Measurements from ENCODE around the gene PLCB1.
A peak's percentile ranks its signal among the peaks of the same experiment; 100 is the strongest.
"Not testable (repeated sequence)": the region's sequence is repeated elsewhere in the genome, so short reads cannot be mapped to it uniquely, and the experiment has no call there.

Gene PLCB1

DNA sequence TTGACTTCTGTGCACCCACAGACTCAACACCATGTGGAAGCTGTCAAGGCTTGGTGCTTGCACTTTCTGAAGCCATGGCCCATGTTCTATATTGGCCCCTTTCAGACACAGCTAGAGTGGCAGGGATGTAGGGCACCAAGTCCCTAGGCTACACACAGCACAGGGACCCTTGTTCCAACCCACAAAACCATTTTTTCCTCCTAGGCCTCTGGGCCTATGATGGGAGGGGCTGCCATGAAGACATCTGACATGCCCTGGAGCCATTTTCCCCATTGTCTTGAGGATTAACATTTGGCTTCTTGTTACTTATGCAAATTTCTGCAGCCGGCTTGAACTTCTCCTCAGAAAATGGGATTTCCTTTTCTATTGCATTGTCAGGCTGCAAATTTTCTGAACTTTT, 27.2 kb downstream of the PLCB1 start:
- not testable (repeated sequence) for H3K79me2 ChIP-seq (ENCODE audit: control insufficient read depth, insufficient read depth, low read length, poor library complexity); H3K27me3 ChIP-seq (ENCODE audit: insufficient read depth, low read length); H3K27ac ChIP-seq (ENCODE audit: low read depth, low read length); H3K4me2 ChIP-seq (ENCODE audit: low read length); DNase-seq; H4K8ac ChIP-seq (ENCODE audit: low read depth, low read length); H3K36me3 ChIP-seq (ENCODE audit: control insufficient read depth in 1 of 2, insufficient read depth in 2 of 2, low read length in 2 of 2); H3K4ac ChIP-seq (ENCODE audit: low read depth, low read length); H3K4me1 ChIP-seq (ENCODE audit: control insufficient read depth in 1 of 2, insufficient read depth in 2 of 2, low read length in 2 of 2); H4K12ac ChIP-seq (ENCODE audit: low read depth, low read length); H3K9ac ChIP-seq (ENCODE audit: low read length); H3K18ac ChIP-seq (ENCODE audit: low read length); H3K23ac ChIP-seq (ENCODE audit: low read length); H3K4me3 ChIP-seq (ENCODE audit: low read depth, low read length); H2BK12ac ChIP-seq (ENCODE audit: low read length); H2AK5ac ChIP-seq (ENCODE audit: low read length); H4K91ac ChIP-seq (ENCODE audit: low read depth, low read length); H2BK120ac ChIP-seq (ENCODE audit: insufficient read depth, low read length, poor library complexity); H3K79me1 ChIP-seq (ENCODE audit: low read length); H2AFZ ChIP-seq (ENCODE audit: insufficient read depth, low read length, poor library complexity); H2BK5ac ChIP-seq (ENCODE audit: low read depth, low read length, poor library complexity); H3K14ac ChIP-seq (ENCODE audit: low read length); H3K9me3 ChIP-seq (ENCODE audit: insufficient read depth, low read depth, low read length)
- no CpG with 5 or more reads among the region's 1 CpG for WGBS (ENCODE audit: extremely low coverage, insufficient coverage, insufficient read length)

DNA sequence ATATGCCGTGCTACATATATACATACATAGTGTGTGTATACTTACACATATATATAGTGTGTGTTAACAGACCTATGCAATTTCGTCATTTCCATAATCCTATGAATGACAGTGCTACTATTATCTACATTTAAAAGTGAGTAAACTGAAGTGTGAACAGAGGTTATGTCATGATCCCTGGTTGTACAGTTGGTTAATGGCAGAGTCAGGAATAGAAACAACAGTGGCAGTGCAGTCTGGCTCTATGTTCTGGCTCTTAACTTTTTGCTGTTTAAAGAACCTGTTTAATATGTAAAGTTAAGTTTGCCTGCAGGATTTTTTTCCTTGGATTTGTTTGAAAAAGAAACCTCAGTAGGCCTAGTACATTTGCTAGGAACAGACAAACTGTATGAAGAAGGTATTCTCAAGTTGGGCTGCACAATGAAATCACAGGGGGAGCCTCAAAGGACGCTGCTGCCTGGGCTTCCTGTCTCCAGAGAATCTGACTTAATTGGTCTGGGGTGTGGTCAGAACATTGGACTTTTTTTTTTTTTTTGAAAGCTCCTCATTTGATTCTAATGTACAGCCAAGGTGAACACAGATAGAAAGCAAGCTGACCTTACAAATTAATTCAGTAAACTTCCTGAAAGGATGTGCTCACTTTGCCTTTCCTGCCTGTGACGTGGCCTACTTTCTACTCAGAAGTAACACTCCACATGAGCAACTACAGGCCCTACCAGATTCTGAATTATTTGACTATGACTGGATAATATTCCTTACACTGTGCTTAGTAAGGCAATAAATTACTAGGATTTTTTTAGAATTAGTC, 29.4 kb downstream of the PLCB1 start:
- H4K91ac ChIP-seq (ENCODE audit: low read depth, low read length) = no peak overlapping the region
- H3K4me1 ChIP-seq (ENCODE audit: control insufficient read depth in 1 of 2, insufficient read depth in 2 of 2, low read length in 2 of 2) = no peaks in the 10 kb centered on the region
- no peaks in the 10 kb centered on the region for H3K79me2 ChIP-seq (ENCODE audit: control insufficient read depth, insufficient read depth, low read length, poor library complexity)
- no peaks in the 10 kb centered on the region for H3K27me3 ChIP-seq (ENCODE audit: insufficient read depth, low read length)
- peak; percentile 15 to 55 for DNase-seq
- H3K79me1 ChIP-seq (ENCODE audit: low read length) = no peaks in the 10 kb centered on the region
- no peak overlapping the region for H3K4me3 ChIP-seq (ENCODE audit: low read depth, low read length)
- no peak overlapping the region for H3K4ac ChIP-seq (ENCODE audit: low read depth, low read length)
- no peak overlapping the region for H2BK120ac ChIP-seq (ENCODE audit: insufficient read depth, low read length, poor library complexity)
- no peak overlapping the region for H2AK5ac ChIP-seq (ENCODE audit: low read length)
- no peak overlapping the region for H3K23ac ChIP-seq (ENCODE audit: low read length)
- H4K8ac ChIP-seq (ENCODE audit: low read depth, low read length) = no peak overlapping the region
- no peak overlapping the region for H2AFZ ChIP-seq (ENCODE audit: insufficient read depth, low read length, poor library complexity)
- H3K27ac ChIP-seq (ENCODE audit: low read depth, low read length) = no peak overlapping the region
- WGBS (ENCODE audit: extremely low coverage, insufficient coverage, insufficient read length) = no CpG with 5 or more reads among the region's 4 CpGs
- no peak overlapping the region for H3K9ac ChIP-seq (ENCODE audit: low read length)
- H3K4me2 ChIP-seq (ENCODE audit: low read length) = no peak overlapping the region
- no peak overlapping the region for H2BK12ac ChIP-seq (ENCODE audit: low read length)
- peaks cover 3% of the 10 kb centered on the region for H3K9me3 ChIP-seq (ENCODE audit: insufficient read depth, low read depth, low read length)
- H3K36me3 ChIP-seq (ENCODE audit: control insufficient read depth in 1 of 2, insufficient read depth in 2 of 2, low read length in 2 of 2) = peaks cover 0 to 2% of the 10 kb centered on the region in 2 experiments
- no peak overlapping the region for H4K12ac ChIP-seq (ENCODE audit: low read depth, low read length)
- no peak overlapping the region for H3K14ac ChIP-seq (ENCODE audit: low read length)
- no peak overlapping the region for H3K18ac ChIP-seq (ENCODE audit: low read length)
- H2BK5ac ChIP-seq (ENCODE audit: low read depth, low read length, poor library complexity) = no peak overlapping the region

- H3K4me2 ChIP-seq (ENCODE audit: low read length) = no peak overlapping the region
- no peak overlapping the region for H3K14ac ChIP-seq (ENCODE audit: low read length)
- no CpG with 5 or more reads among the region's 2 CpGs for WGBS (ENCODE audit: extremely low coverage, insufficient coverage, insufficient read length)
- DNase-seq = no peak
- no peak overlapping the region for H2AK5ac ChIP-seq (ENCODE audit: low read length)
- H2BK120ac ChIP-seq (ENCODE audit: insufficient read depth, low read length, poor library complexity) = no peak overlapping the region
- H3K9ac ChIP-seq (ENCODE audit: low read length) = no peak overlapping the region
- H3K27me3 ChIP-seq (ENCODE audit: insufficient read depth, low read length) = no peaks in the 10 kb centered on the region
- H4K8ac ChIP-seq (ENCODE audit: low read depth, low read length) = no peak overlapping the region
- H3K4me3 ChIP-seq (ENCODE audit: low read depth, low read length) = no peak overlapping the region
- H2BK5ac ChIP-seq (ENCODE audit: low read depth, low read length, poor library complexity) = no peak overlapping the region
- H4K12ac ChIP-seq (ENCODE audit: low read depth, low read length) = no peak overlapping the region
- no peak overlapping the region for H3K4ac ChIP-seq (ENCODE audit: low read depth, low read length)
- H3K79me1 ChIP-seq (ENCODE audit: low read length) = no peaks in the 10 kb centered on the region
- H3K79me2 ChIP-seq (ENCODE audit: control insufficient read depth, insufficient read depth, low read length, poor library complexity) = no peaks in the 10 kb centered on the region
- H2BK12ac ChIP-seq (ENCODE audit: low read length) = no peak overlapping the region
- H3K18ac ChIP-seq (ENCODE audit: low read length) = no peak overlapping the region
- H3K36me3 ChIP-seq (ENCODE audit: control insufficient read depth in 1 of 2, insufficient read depth in 2 of 2, low read length in 2 of 2) = peaks cover 0 to 2% of the 10 kb centered on the region in 2 experiments
- H4K91ac ChIP-seq (ENCODE audit: low read depth, low read length) = no peak overlapping the region
- peaks cover 3% of the 10 kb centered on the region for H3K9me3 ChIP-seq (ENCODE audit: insufficient read depth, low read depth, low read length)
- no peak overlapping the region for H2AFZ ChIP-seq (ENCODE audit: insufficient read depth, low read length, poor library complexity)
- H3K27ac ChIP-seq (ENCODE audit: low read depth, low read length) = no peak overlapping the region
- H3K23ac ChIP-seq (ENCODE audit: low read length) = no peak overlapping the region
- no peaks in the 10 kb centered on the region for H3K4me1 ChIP-seq (ENCODE audit: control insufficient read depth in 1 of 2, insufficient read depth in 2 of 2, low read length in 2 of 2)
Observed at GRCh38 chr20:8162610-8163009, 30.5 kb downstream of the PLCB1 start.

GRCh38 chr20:8163543-8163942, 31.5 kb downstream of the PLCB1 start:
- no peaks in the 10 kb centered on the region for H3K79me2 ChIP-seq (ENCODE audit: control insufficient read depth, insufficient read depth, low read length, poor library complexity)
- peaks cover 3% of the 10 kb centered on the region for H3K9me3 ChIP-seq (ENCODE audit: insufficient read depth, low read depth, low read length)
- H4K91ac ChIP-seq (ENCODE audit: low read depth, low read length) = no peak overlapping the region
- no peak overlapping the region for H2BK5ac ChIP-seq (ENCODE audit: low read depth, low read length, poor library complexity)
- H3K4me2 ChIP-seq (ENCODE audit: low read length) = no peak overlapping the region
- H3K4me1 ChIP-seq (ENCODE audit: control insufficient read depth in 1 of 2, insufficient read depth in 2 of 2, low read length in 2 of 2) = no peaks in the 10 kb centered on the region
- no peak overlapping the region for H3K14ac ChIP-seq (ENCODE audit: low read length)
- no peak overlapping the region for H4K8ac ChIP-seq (ENCODE audit: low read depth, low read length)
- no peak overlapping the region for H3K9ac ChIP-seq (ENCODE audit: low read length)
- H3K79me1 ChIP-seq (ENCODE audit: low read length) = no peaks in the 10 kb centered on the region
- no peak overlapping the region for H2AK5ac ChIP-seq (ENCODE audit: low read length)
- H2AFZ ChIP-seq (ENCODE audit: insufficient read depth, low read length, poor library complexity) = no peak overlapping the region
- H3K27me3 ChIP-seq (ENCODE audit: insufficient read depth, low read length) = no peaks in the 10 kb centered on the region
- peaks cover 0 to 2% of the 10 kb centered on the region in 2 experiments for H3K36me3 ChIP-seq (ENCODE audit: control insufficient read depth in 1 of 2, insufficient read depth in 2 of 2, low read length in 2 of 2)
- H4K12ac ChIP-seq (ENCODE audit: low read depth, low read length) = no peak overlapping the region
- no peak overlapping the region for H2BK120ac ChIP-seq (ENCODE audit: insufficient read depth, low read length, poor library complexity)
- H3K18ac ChIP-seq (ENCODE audit: low read length) = no peak overlapping the region
- no peak overlapping the region for H3K4ac ChIP-seq (ENCODE audit: low read depth, low read length)
- no peak overlapping the region for H2BK12ac ChIP-seq (ENCODE audit: low read length)
- no peak overlapping the region for H3K4me3 ChIP-seq (ENCODE audit: low read depth, low read length)
- H3K23ac ChIP-seq (ENCODE audit: low read length) = no peak overlapping the region
- no peak for DNase-seq
- H3K27ac ChIP-seq (ENCODE audit: low read depth, low read length) = no peak overlapping the region
- no CpG with 5 or more reads among the region's 4 CpGs for WGBS (ENCODE audit: extremely low coverage, insufficient coverage, insufficient read length)

Data from trophoblast cell (in vitro differentiated cells and primary cell).